ENCODE data around the gene FCRL5.

Gene FCRL5

GRCh38 chr1:157523774-157524493 is 28.4 kb downstream of the FCRL5 start:
- DNase-seq (ENCODE audit: low read depth in 2 of 2), result no peak

GRCh38 chr1:157521056-157521455 is 31.3 kb downstream of the FCRL5 start:
- DNase-seq (ENCODE audit: low read depth in 2 of 2), result no peak

- no peak for DNase-seq (ENCODE audit: low read depth in 2 of 2)
Measured at GRCh38 chr1:157520386-157520935, 31.9 kb downstream of the FCRL5 start.

GRCh38 chr1:157519451-157519850 is 32.9 kb downstream of the FCRL5 start:
- DNase-seq (ENCODE audit: low read depth in 2 of 2), result no peak

GRCh38 chr1:157517016-157517415 is 35.3 kb downstream of the FCRL5 start:
- no peak for DNase-seq (ENCODE audit: low read depth in 2 of 2)

- DNase-seq (ENCODE audit: low read depth in 2 of 2), result no peak
Measured at GRCh38 chr1:157515709-157516108, 36.6 kb downstream of the FCRL5 start.

- DNase-seq (ENCODE audit: low read depth in 2 of 2), result no peak
Measured at GRCh38 chr1:157515141-157515540, 37.2 kb downstream of the FCRL5 start.

GRCh38 chr1:157512036-157512969 is 40.0 kb downstream of the FCRL5 start:
- DNase-seq (ENCODE audit: low read depth in 2 of 2), result no peak

GRCh38 chr1:157509546-157510232 is 42.6 kb downstream of the FCRL5 start:
- DNase-seq (ENCODE audit: low read depth in 2 of 2), result no peak

GRCh38 chr1:157505481-157506272 is 46.6 kb downstream of the FCRL5 start:
- DNase-seq (ENCODE audit: low read depth in 2 of 2), result peak in 1 of 2 donors; percentile 4

GRCh38 chr1:157504646-157505045 is 47.7 kb downstream of the FCRL5 start:
- no peak for DNase-seq (ENCODE audit: low read depth in 2 of 2)

- DNase-seq (ENCODE audit: low read depth in 2 of 2), result no peak
Measured at GRCh38 chr1:157499521-157499920, 52.8 kb downstream of the FCRL5 start.

GRCh38 chr1:157498736-157499090 is 53.6 kb downstream of the FCRL5 start:
- no peak for DNase-seq (ENCODE audit: low read depth in 2 of 2)

GRCh38 chr1:157497987-157498735 is 54.2 kb downstream of the FCRL5 start:
- no peak for DNase-seq (ENCODE audit: low read depth in 2 of 2)

- no peak for DNase-seq (ENCODE audit: low read depth in 2 of 2)
Measured at GRCh38 chr1:157497284-157497683, 55.0 kb downstream of the FCRL5 start.

GRCh38 chr1:157496121-157496526 is 56.2 kb downstream of the FCRL5 start:
- peak in 1 of 2 donors; percentile 33 for DNase-seq (ENCODE audit: low read depth in 2 of 2)

GRCh38 chr1:157495285-157495684 is 57.0 kb downstream of the FCRL5 start:
- DNase-seq (ENCODE audit: low read depth in 2 of 2), result no peak

GRCh38 chr1:157494093-157494492 is 58.2 kb downstream of the FCRL5 start:
- DNase-seq (ENCODE audit: low read depth in 2 of 2), result no peak

- DNase-seq (ENCODE audit: low read depth in 2 of 2), result peak; percentile 32 to 54
Measured at GRCh38 chr1:157490467-157491165, 61.7 kb downstream of the FCRL5 start.

GRCh38 chr1:157488156-157488555 is 64.2 kb downstream of the FCRL5 start:
- no peak for DNase-seq (ENCODE audit: low read depth in 2 of 2)
